K562 (cell line): ENCODE data around the gene EIPR1. TPM values are rescaled to one million over a fixed set of nuclear protein-coding genes. Genes with fewer than 3 reads are reported as not detected.

Experiments
- ATAC-seq: fragments of 200-7000 bp; cut with Tn5 transposase; 3 replicates; pipeline ENCODE4 v1.9.1; 2020; ENCODE audit warnings: moderate library complexity
- BruUV-seq: library from RNA; stranded (reverse); fragments of 400-500 nt; replicated peaks from 2 replicates; lab custom pipeline; 2021; lab: Mats Ljungman, UMichigan
- CTCF ChIA-PET: fragments of 300-600 bp; formaldehyde crosslinking; extraction: SDS; loops from one replicate; lab custom pipeline; 2021; ENCODE audit warnings: low intra/inter-chr PET ratio; lab: Yijun Ruan, JAX
- POLR2A ChIA-PET: fragments of 300-600, 350-650 bp; sonication (Branson Sonifier 250); formaldehyde crosslinking; extraction: SDS; loops from one replicate; lab custom pipeline; 2021; ENCODE audit warnings: antibody characterized with exemption, inconsistent platforms; lab: Yijun Ruan, JAX
- DNase-seq, 4 experiments: peaks; one replicate each; pipeline versions ENCODE4 v3.0.0 to v3.0.0-alpha.2; 2011 to 2018; ENCODE audit warnings: low spot score in 3 of 4, mixed read lengths in 3 of 4; ENCODE audit errors: extremely low read depth in 1 of 4
- FAIRE-seq: peaks from 2 replicates; lab custom pipeline; 2011; peaks lifted over from hg19 to GRCh38; lab: Jason Lieb, UNC
- H2AFZ ChIP-seq: 2 replicates; pipeline ENCODE4 v1.6.0; 2011; ENCODE audit warnings: low read depth, low read length, control low read depth, inconsistent platforms
- H3K27ac ChIP-seq: fragments of 200-600 bp; 3 replicates; pipeline ENCODE4 v1.8.0; 2011; ENCODE audit warnings: low read depth, mild to moderate bottlenecking, control low read depth, inconsistent platforms, low read length, moderate library complexity, mixed read lengths; ENCODE audit errors: extremely low read depth
- H3K27me3 ChIP-seq, 2 experiments: fragments of 300-600 bp in 1 of 2; 2 replicates in 1 of 2; 3 replicates in 1 of 2; pipeline versions ENCODE4 v1.6.0 to v1.8.0; 2011; ENCODE audit warnings: inconsistent platforms in 2 of 2, low read length in 2 of 2, mild to moderate bottlenecking in 1 of 2, mixed read lengths in 1 of 2, moderate library complexity in 1 of 2; ENCODE audit not compliant: control insufficient read depth in 2 of 2, insufficient read depth in 2 of 2
- H3K36me3 ChIP-seq: fragments of 300-600 bp; 3 replicates; pipeline ENCODE4 v1.8.0; 2011; ENCODE audit warnings: mild to moderate bottlenecking, low read length, inconsistent platforms; ENCODE audit not compliant: control insufficient read depth, insufficient read depth
- H3K4me1 ChIP-seq, 2 experiments: fragments of 200-600 bp in 1 of 2; replicated peaks in 1 of 2; 2 replicates in 1 of 2; 3 replicates in 1 of 2; pipeline versions ENCODE4 v1.5.1 to v1.8.0; 2011; ENCODE audit warnings: inconsistent platforms in 2 of 2, low read length in 2 of 2, mild to moderate bottlenecking in 1 of 2, mixed read lengths in 1 of 2, moderate library complexity in 1 of 2; ENCODE audit not compliant: control insufficient read depth in 2 of 2, insufficient read depth in 2 of 2
- H3K4me2 ChIP-seq: 2 replicates; pipeline ENCODE4 v1.6.1; 2011; ENCODE audit warnings: low read length, control low read depth, inconsistent platforms, mixed read lengths; ENCODE audit not compliant: insufficient read depth
- H3K4me3 ChIP-seq: fragments of 200-600 bp; sonication (generic), shearing (Covaris generic); 2 replicates; pipeline ENCODE4 v1.5.1; 2016; ENCODE audit warnings: control low read depth, inconsistent platforms
- H3K79me2 ChIP-seq: fragments of 200-600 bp; 3 replicates; pipeline ENCODE4 v1.8.0; 2011; ENCODE audit warnings: low read length, inconsistent platforms; ENCODE audit not compliant: control insufficient read depth, insufficient read depth
- H3K9ac ChIP-seq, 2 experiments: 2 replicates each; pipeline versions ENCODE4 v1.6.0 to v1.6.1; 2011; ENCODE audit warnings: low read depth in 2 of 2, low read length in 2 of 2, control low read depth in 1 of 2, inconsistent platforms in 1 of 2, mild to moderate bottlenecking in 1 of 2, mixed read lengths in 1 of 2; ENCODE audit not compliant: insufficient read depth in 1 of 2
- H3K9me1 ChIP-seq: one replicate; pipeline ENCODE4 v1.6.0; 2011; ENCODE audit warnings: inconsistent platforms, mild to moderate bottlenecking, low read length, moderate library complexity; ENCODE audit not compliant: control insufficient read depth, insufficient read depth
- H3K9me3 ChIP-seq: replicated peaks from 2 replicates; pipeline ENCODE4 v1.5.1; 2011; ENCODE audit warnings: low read depth, low read length, inconsistent platforms; ENCODE audit not compliant: control insufficient read depth, insufficient read depth
- H4K20me1 ChIP-seq: replicated peaks from 2 replicates; pipeline ENCODE4 v1.6.1; 2011; ENCODE audit warnings: low read length, inconsistent platforms, mixed read lengths; ENCODE audit not compliant: control insufficient read depth, insufficient read depth
- ATF6 ChIP-seq: sonication (generic); formaldehyde crosslinking; IDR thresholded peaks from 2 replicates; pipeline ENCODE4 v1.4.0; 2020; ENCODE audit warnings: mild to moderate bottlenecking, missing genetic modification reagents
- RERE ChIP-seq: sonication (generic); formaldehyde crosslinking; IDR thresholded peaks from 2 replicates; pipeline ENCODE4 v1.8.0; 2023; ENCODE audit warnings: missing genetic modification reagents, mild to moderate bottlenecking, borderline replicate concordance
- TAF1 ChIP-seq: IDR thresholded peaks from 2 replicates; pipeline ENCODE4 v1.6.1; 2011; ENCODE audit warnings: mild to moderate bottlenecking, low read length, moderate library complexity; ENCODE audit not compliant: insufficient read depth, control insufficient read depth, severe bottlenecking; ENCODE audit errors: extremely low read depth
- ZC3H8 ChIP-seq: fragments of 450-650 bp; IDR thresholded peaks from 2 replicates; pipeline ENCODE4 v1.6.1; 2017
- ZNF655 ChIP-seq: fragments of 250-450 bp; sonication (Bioruptor Pico); IDR thresholded peaks from 2 replicates; pipeline ENCODE4 v1.5.0; 2021
- WGBS: fragments of 100-300 bp; shearing (Covaris generic); methylation state at CpG from one replicate; pipeline ENCODE4 v1.1.6; 2016; ENCODE audit warnings: low coverage, mixed read lengths; ENCODE audit not compliant: insufficient coverage; ENCODE audit errors: missing lambda C conversion rate; 5-methylcytosine and 5-hydroxymethylcytosine counted together
- in situ Hi-C: fragments of 300-500 bp; cut with MboI; formaldehyde crosslinking; loops from 4 replicates; pipeline ENCODE4 v1.15.0; 2018; ENCODE audit warnings: inconsistent platforms, mixed read lengths
- intact Hi-C: fragments of 100-400 bp; cut with micrococcal nuclease; formaldehyde crosslinking; loops from 2 replicates; pipeline ENCODE4 v1.14.2; 2022
- polyA plus RNA-seq, 8 experiments: library from polyadenylated mRNA; depleted of rRNA in 4 of 8; stranded (reverse) in 5 of 8; unstranded in 3 of 8; fragments of >200 nt; fragmentation: Nextera tagmentation in 2 of 8; fragmentation: Illumina TruSeq in 1 of 8; extraction: Ambion mirVana in 2 of 8; extraction: Trizol in 1 of 8; gene quantifications; 2 replicates each; pipeline versions ENCODE4 v1.2.1 to v1.2.3, GENCODE V29; 2011 to 2014; ENCODE audit warnings: inconsistent platforms in 1 of 8, missing spikeins in 1 of 8
- total RNA-seq, 7 experiments: library from RNA; depleted of rRNA in 6 of 7; stranded (reverse); fragments of >200 nt in 6 of 7; fragmentation: Illumina TruSeq in 2 of 7; extraction: Trizol in 2 of 7; gene quantifications; 2 replicates each; pipeline versions ENCODE4 v1.2.1 to v1.2.3, GENCODE V29; 2011 to 2021; ENCODE audit warnings: low replicate concordance in 1 of 7

EIPR1 gene
- total and polyA plus RNA-seq, 9 of the 15 experiments (the other 6 are each of a cell fraction or from before 2014, with no cell fraction given): 19.9 to 54.4 (median 35.9) TPM

DNA sequence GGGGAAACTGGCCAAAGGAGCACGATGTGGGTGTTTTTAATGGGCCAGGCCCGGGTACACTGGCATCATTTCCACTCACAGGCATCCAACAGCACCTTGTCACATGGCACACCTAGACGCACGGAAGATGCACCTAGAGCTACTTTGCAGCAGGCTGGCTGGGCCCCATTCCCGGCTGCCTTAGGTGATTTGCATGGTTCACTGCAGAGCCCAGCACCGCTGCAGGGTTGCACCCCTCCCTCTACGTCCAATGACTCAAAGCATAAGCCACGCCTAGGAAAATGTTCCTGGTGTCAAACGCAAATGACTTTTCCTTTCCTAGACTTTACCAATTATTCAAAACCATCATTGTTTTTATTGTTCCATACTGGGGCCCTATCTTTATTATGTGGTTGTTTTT, 222.9 kb downstream of the EIPR1 start (continued):
- TF ChIP-seq ZNF655 (no peak), TAF1 (no peak), ZC3H8 (no peak)

DNA sequence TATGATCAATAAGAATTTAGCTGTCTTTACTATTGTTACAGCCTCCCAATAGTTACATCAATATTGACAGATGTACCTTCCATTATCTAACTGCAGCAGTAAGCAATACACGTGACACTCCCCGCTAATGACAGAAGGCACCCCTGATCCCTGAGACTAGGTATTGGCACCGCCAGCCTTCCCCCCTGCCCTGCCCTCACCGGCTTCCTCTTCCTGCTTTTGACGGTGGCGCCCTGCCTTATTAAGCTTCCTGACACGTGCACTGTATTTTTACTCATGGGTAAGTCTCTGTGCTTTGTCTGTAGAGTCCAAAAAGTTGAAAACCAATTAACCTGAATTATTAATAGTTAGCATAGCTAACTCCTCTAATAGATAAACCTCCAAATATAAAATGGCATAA, 223.5 kb downstream of the EIPR1 start:
- 38% methylated on average over 7 of the region's 7 CpGs for WGBS
- no TSS peak for BruUV-seq
- H3K27ac ChIP-seq: no peak overlapping the region
- TF ChIP-seq RERE (CRISPR knock-in tag): no peak
- TF ChIP-seq ATF6: no peak

More for the DNA sequence above, 223.5 kb downstream of the EIPR1 start:
- FAIRE-seq (no peak), DNase-seq (no peak), ATAC-seq (no peak)
- in situ Hi-C loops (no loop called here), intact Hi-C loops (no loop called here)
- Histone ChIP-seq H4K20me1 (peaks cover 3% of the 10 kb centered on the region; the same call in 1 of the 2 replicates), H3K27me3 (no peaks in the 10 kb centered on the region), H3K9me1 (no peaks in the 10 kb centered on the region), H3K9me3 (no peaks in the 10 kb centered on the region), H3K9ac (no peak overlapping the region), H3K4me1 (no peaks in the 10 kb centered on the region; a peak in 1 of 5 replicates), H2AFZ (no peak overlapping the region), H3K79me2 (no peaks in the 10 kb centered on the region), H3K36me3 (no peaks in the 10 kb centered on the region), H3K4me3 (no peak overlapping the region), H3K4me2 (no peak overlapping the region)
- POLR2A ChIA-PET: no interaction called here
- CTCF ChIA-PET: no interaction called here
